H1 (cell line): Measurements from ENCODE around the gene PDZD2. TPM values are rescaled to one million over a fixed set of nuclear protein-coding genes. Genes with fewer than 3 reads are reported as not detected.

ENCODE experiments used
- CTCF ChIA-PET: fragments of 300-600 bp; sonication (Branson Sonifier 250); formaldehyde crosslinking; loops from one replicate; lab custom pipeline; 2021; ENCODE audit not compliant: partially characterized antibody; lab: Charles Lee
- POLR2A ChIA-PET: fragments of 300-600 bp; sonication (Branson Sonifier 250); formaldehyde crosslinking; loops from one replicate; lab custom pipeline; 2021; ENCODE audit warnings: inconsistent platforms; ENCODE audit not compliant: partially characterized antibody; lab: Charles Lee
- DNase-seq, 2 experiments: peaks; one replicate each; pipeline versions ENCODE4 v3.0.0 to v3.0.0-alpha.2; 2010 to 2022; ENCODE audit warnings: low spot score in 2 of 2, low read depth in 1 of 2, mixed read lengths in 1 of 2
- FAIRE-seq: peaks from 2 replicates; lab custom pipeline; 2011; peaks lifted over from hg19 to GRCh38; lab: Jason Lieb, UNC
- H2AFZ ChIP-seq: 2 replicates; pipeline ENCODE4 v1.8.1; 2012; ENCODE audit warnings: low read length, inconsistent platforms
- H2AK5ac ChIP-seq: 2 replicates; pipeline ENCODE4 v1.6.1; 2013; ENCODE audit warnings: low read depth, low read length
- H2BK120ac ChIP-seq: replicated peaks from 2 replicates; pipeline ENCODE3; 2013; ENCODE audit warnings: low read depth, low read length, inconsistent platforms
- H2BK12ac ChIP-seq: 2 replicates; pipeline ENCODE4 v1.6.1; 2013; ENCODE audit warnings: low read depth, low read length
- H2BK15ac ChIP-seq: 2 replicates; pipeline ENCODE4 v1.6.1; 2013; ENCODE audit warnings: low read length
- H2BK20ac ChIP-seq: 2 replicates; pipeline ENCODE4 v1.6.1; 2013; ENCODE audit warnings: low read length
- H2BK5ac ChIP-seq: 2 replicates; pipeline ENCODE4 v1.6.1; 2013; ENCODE audit warnings: low read depth, low read length
- H3K14ac ChIP-seq: 2 replicates; pipeline ENCODE4 v1.6.1; 2013; ENCODE audit warnings: inconsistent platforms; ENCODE audit not compliant: insufficient read length
- H3K18ac ChIP-seq: 2 replicates; pipeline ENCODE4 v1.6.1; 2013; ENCODE audit warnings: low read length; ENCODE audit errors: extremely low read depth
- H3K23ac ChIP-seq: 2 replicates; pipeline ENCODE4 v1.6.1; 2013; ENCODE audit warnings: inconsistent platforms; ENCODE audit not compliant: insufficient read length
- H3K23me2 ChIP-seq: 2 replicates; pipeline ENCODE4 v1.6.1; 2013; ENCODE audit warnings: low read depth, low read length
- H3K27ac ChIP-seq: 2 replicates; pipeline ENCODE4 v1.6.1; 2011; ENCODE audit warnings: low read depth, low read length, inconsistent platforms
- H3K27me3 ChIP-seq, 4 experiments: replicated peaks in 1 of 4; 1 replicate in 1 of 4; 2 replicates in 3 of 4; pipeline versions ENCODE4 v1.6.1 to v1.8.1; 2011 to 2013; ENCODE audit warnings: low read length in 3 of 4, mild to moderate bottlenecking in 3 of 4, inconsistent platforms in 2 of 4, mixed read lengths in 2 of 4, moderate library complexity in 1 of 4; ENCODE audit not compliant: control insufficient read depth in 3 of 4, insufficient read depth in 3 of 4; ENCODE audit errors: extremely low read depth in 1 of 4
- H3K36me3 ChIP-seq, 4 experiments: 2 replicates each; pipeline versions ENCODE4 v1.6.1 to v1.8.1; 2011 to 2013; ENCODE audit warnings: mild to moderate bottlenecking in 4 of 4, low read length in 3 of 4, moderate library complexity in 2 of 4, control low read depth in 1 of 4, inconsistent platforms in 1 of 4; ENCODE audit not compliant: insufficient read depth in 4 of 4, control insufficient read depth in 2 of 4
- H3K4ac ChIP-seq: replicated peaks from 2 replicates; pipeline ENCODE3; 2013; ENCODE audit warnings: low read length, low read depth, mixed read lengths, inconsistent platforms; ENCODE audit not compliant: insufficient read length
- H3K4me1 ChIP-seq, 4 experiments: replicated peaks in 1 of 4; 1 replicate in 1 of 4; 2 replicates in 3 of 4; pipeline versions ENCODE4 v1.6.1 to v1.8.1; 2011 to 2013; ENCODE audit warnings: low read length in 3 of 4, inconsistent platforms in 2 of 4, mixed read lengths in 1 of 4; ENCODE audit not compliant: insufficient read depth in 4 of 4, control insufficient read depth in 3 of 4
- H3K4me2 ChIP-seq, 2 experiments: 2 replicates each; pipeline versions ENCODE4 v1.6.1 to v1.8.1; 2011 to 2013; ENCODE audit warnings: low read depth in 2 of 2, low read length in 2 of 2, control low read depth in 1 of 2, inconsistent platforms in 1 of 2, mild to moderate bottlenecking in 1 of 2; ENCODE audit not compliant: insufficient read depth in 1 of 2
- H3K4me3 ChIP-seq, 4 experiments: fragments of 200-600, 300-600 bp in 1 of 4; sonication (generic), shearing (Covaris generic), sonication (Bioruptor Twin) in 1 of 4; 2 replicates each; pipeline versions ENCODE4 v1.5.1 to v1.8.1; 2011 to 2016; ENCODE audit warnings: low read length in 4 of 4, low read depth in 3 of 4, control low read depth in 2 of 4, inconsistent platforms in 2 of 4, mild to moderate bottlenecking in 2 of 4, mixed read lengths in 1 of 4, moderate library complexity in 1 of 4; ENCODE audit not compliant: insufficient read depth in 2 of 4; ENCODE audit errors: extremely low read depth in 1 of 4
- H3K56ac ChIP-seq: replicated peaks from 2 replicates; pipeline ENCODE3; 2013; ENCODE audit warnings: low read depth, mild to moderate bottlenecking, mixed read lengths, low read length, inconsistent platforms; ENCODE audit not compliant: insufficient read length
- H3K79me1 ChIP-seq: 2 replicates; pipeline ENCODE4 v1.6.1; 2013; ENCODE audit warnings: low read depth, low read length, control low read depth
- H3K79me2 ChIP-seq, 2 experiments: 2 replicates each; pipeline versions ENCODE4 v1.6.1 to v1.8.1; 2012 to 2013; ENCODE audit warnings: low read length in 2 of 2, mild to moderate bottlenecking in 2 of 2, inconsistent platforms in 1 of 2; ENCODE audit not compliant: insufficient read depth in 2 of 2, control insufficient read depth in 1 of 2
- H3K9ac ChIP-seq, 4 experiments: replicated peaks in 1 of 4; 1 replicate in 1 of 4; 2 replicates in 3 of 4; pipeline versions ENCODE4 v1.6.1 to v1.8.1; 2011 to 2013; ENCODE audit warnings: low read depth in 3 of 4, low read length in 3 of 4, control low read depth in 2 of 4, mild to moderate bottlenecking in 2 of 4, moderate library complexity in 2 of 4, inconsistent platforms in 1 of 4; ENCODE audit errors: extremely low read depth in 1 of 4
- H3K9me3 ChIP-seq, 2 experiments: 2 replicates each; pipeline versions ENCODE4 v1.6.1 to v1.8.1; 2012 to 2013; ENCODE audit warnings: mild to moderate bottlenecking in 2 of 2, moderate library complexity in 2 of 2, control low read depth in 1 of 2, inconsistent platforms in 1 of 2, low read depth in 1 of 2, low read length in 1 of 2, mixed read lengths in 1 of 2; ENCODE audit not compliant: insufficient read depth in 2 of 2
- H4K20me1 ChIP-seq, 2 experiments: replicated peaks in 1 of 2; 2 replicates each; pipeline versions ENCODE3 to v1.8.1; 2011 to 2013; ENCODE audit warnings: inconsistent platforms in 2 of 2, low read length in 2 of 2, mild to moderate bottlenecking in 1 of 2; ENCODE audit not compliant: insufficient read depth in 2 of 2, control insufficient read depth in 1 of 2
- H4K5ac ChIP-seq: 2 replicates; pipeline ENCODE4 v1.6.1; 2013; ENCODE audit warnings: low read length, low read depth, mixed read lengths, inconsistent platforms; ENCODE audit not compliant: insufficient read length
- H4K8ac ChIP-seq: 2 replicates; pipeline ENCODE4 v1.8.0; 2013; ENCODE audit warnings: mild to moderate bottlenecking, moderate library complexity, low read length, inconsistent platforms; ENCODE audit not compliant: insufficient read depth; ENCODE audit errors: extremely low read depth
- H4K91ac ChIP-seq: replicated peaks from 2 replicates; pipeline ENCODE3; 2013; ENCODE audit warnings: low read length, mixed read lengths, inconsistent platforms; ENCODE audit not compliant: insufficient read length
- ASH2L ChIP-seq: fragments of 200-600, 300-600 bp; sonication (generic); IDR thresholded peaks from one replicate; pipeline ENCODE4 v1.7.1; 2017; ENCODE audit warnings: low read length
- CBX8 ChIP-seq: fragments of 300-800, 300-1000 bp; sonication (generic); IDR thresholded peaks from 2 replicates; pipeline ENCODE4 v1.7.1; 2016; ENCODE audit warnings: low read depth, low read length, borderline replicate concordance
- EP300 ChIP-seq, 2 experiments: IDR thresholded peaks; 1 replicate in 1 of 2; 2 replicates in 1 of 2; pipeline ENCODE4 v1.6.1; 2011 to 2012; ENCODE audit warnings: low read depth in 2 of 2, low read length in 2 of 2, mild to moderate bottlenecking in 2 of 2, borderline replicate concordance in 1 of 2, inconsistent platforms in 1 of 2, moderate library complexity in 1 of 2
- EZH2 ChIP-seq: fragments of 200-600 bp; sonication (generic); IDR thresholded peaks from 2 replicates; pipeline ENCODE4 v1.7.1; 2012; ENCODE audit warnings: low read depth, mild to moderate bottlenecking, moderate library complexity, low read length, inconsistent platforms; ENCODE audit not compliant: severe bottlenecking
- GTF2F1 ChIP-seq: IDR thresholded peaks from 2 replicates; pipeline ENCODE4 v1.6.1; 2012; ENCODE audit warnings: low read depth, low read length, improper control_type of control experiment, borderline replicate concordance
- JUN ChIP-seq: IDR thresholded peaks from 2 replicates; pipeline ENCODE4 v1.6.1; 2011; ENCODE audit warnings: low read depth, mild to moderate bottlenecking, improper control_type of control experiment, low read length
- MAX ChIP-seq: IDR thresholded peaks from 2 replicates; pipeline ENCODE4 v1.6.1; 2012; ENCODE audit warnings: inconsistent platforms
- NANOG ChIP-seq: IDR thresholded peaks from 2 replicates; pipeline ENCODE4 v1.6.1; 2011; ENCODE audit warnings: low read length, low read depth, mild to moderate bottlenecking, inconsistent platforms; ENCODE audit not compliant: insufficient read depth, poor library complexity, severe bottlenecking
- NRF1 ChIP-seq: IDR thresholded peaks from 2 replicates; pipeline ENCODE4 v1.6.1; 2011; ENCODE audit warnings: mild to moderate bottlenecking, low read depth, low read length, improper control_type of control experiment
- POU5F1 ChIP-seq: IDR thresholded peaks from 2 replicates; pipeline ENCODE4 v1.6.1; 2011; ENCODE audit warnings: low read depth, mild to moderate bottlenecking, low read length, moderate library complexity
- RXRA ChIP-seq: IDR thresholded peaks from 2 replicates; pipeline ENCODE4 v1.6.1; 2011; ENCODE audit warnings: low read depth, mild to moderate bottlenecking, low read length, moderate library complexity; ENCODE audit not compliant: insufficient read depth
- SP2 ChIP-seq: IDR thresholded peaks from 2 replicates; pipeline ENCODE4 v1.6.1; 2012; ENCODE audit warnings: mild to moderate bottlenecking, low read length, inconsistent platforms
- TAF1 ChIP-seq: IDR thresholded peaks from 2 replicates; pipeline ENCODE4 v1.6.1; 2011; ENCODE audit warnings: mild to moderate bottlenecking, low read depth, low read length
- YY1 ChIP-seq: IDR thresholded peaks from 2 replicates; pipeline ENCODE4 v1.6.1; 2011; ENCODE audit warnings: low read depth, mild to moderate bottlenecking, low read length
- WGBS, 2 experiments: shearing (Covaris generic) in 1 of 2; methylation state at CpG; one replicate each; pipeline versions ENCODE4 v1.1.6 to v1.1.7; 2013 to 2015; ENCODE audit warnings: low lambda C conversion rate in 2 of 2, mixed read lengths in 2 of 2, inconsistent platforms in 1 of 2, low coverage in 1 of 2, missing lambda C conversion rate in 1 of 2; ENCODE audit not compliant: insufficient replicate concordance in 2 of 2, insufficient coverage in 1 of 2, insufficient read length in 1 of 2; ENCODE audit errors: extremely low coverage in 1 of 2, missing lambda C conversion rate in 1 of 2; 5-methylcytosine and 5-hydroxymethylcytosine counted together
- polyA plus RNA-seq, 7 experiments: library from polyadenylated mRNA; depleted of rRNA in 3 of 7; stranded (reverse) in 5 of 7; unstranded in 2 of 7; fragments of >200 nt in 5 of 7; fragments of 200-250 nt in 2 of 7; gene quantifications; 1 replicate in 5 of 7; 2 replicates in 1 of 7; 4 replicates in 1 of 7; pipeline versions ENCODE4 v1.2.1 to v1.2.3, GENCODE V29; 2011 to 2013; ENCODE audit warnings: missing spikeins in 2 of 7, mixed read lengths in 2 of 7
- total RNA-seq: library from RNA; stranded (reverse); fragmentation: NEBNext Ultra II Directional; extraction: Animal tissue kit (Norgen Biotek cat#: 25700); gene quantifications from 2 replicates; pipeline ENCODE4 v1.2.1, GENCODE V29; 2021

PDZD2 gene
- total and polyA plus RNA-seq, 2 of the 8 experiments (the other 6 are each of a cell fraction or from before 2014, with no cell fraction given): 1.2 to 6.8 TPM

- H3K27ac ChIP-seq: no peak overlapping the region
- no peaks in the 10 kb centered on the region; the same call in 1 of the 2 replicates for H3K79me1 ChIP-seq
- TF ChIP-seq TAF1 (no peak), SP2 (no peak), GTF2F1 (no peak), ASH2L (no peak), POU5F1 (no peak), NRF1 (no peak), EP300 (IDR thresholded peaks at IDR 0.05; ENCODE audit: borderline replicate concordance in 1 of 2, low read depth in 2 of 2, low read length in 2 of 2) (no peak), MAX (no peak), CBX8 (no peak), NANOG (no peak), RXRA (no peak), YY1 (no peak), EZH2 (no peak), JUN (no peak)
Measured at GRCh38 chr5:32145378-32145777, 506.4 kb downstream of the PDZD2 start.

More at GRCh38 chr5:32145378-32145777, 506.4 kb downstream of the PDZD2 start:
- Histone ChIP-seq H4K20me1 (peaks cover 7 to 18% of the 10 kb centered on the region in 2 experiments), H4K5ac (no peak overlapping the region), H2BK120ac (no peak overlapping the region), H2BK15ac (no peak overlapping the region), H3K14ac (no peak overlapping the region), H2BK5ac (no peak overlapping the region), H2BK12ac (no peak overlapping the region), H3K4me3 (no peak overlapping the region), H2AFZ (no peak overlapping the region), H3K27me3 (no peaks in the 10 kb centered on the region), H3K9me3 (peaks cover 0 to 6% of the 10 kb centered on the region in 2 experiments; a peak in 1 of 4 replicates), H3K56ac (no peak overlapping the region), H3K18ac (no peak overlapping the region), H3K4me1 (no peaks in the 10 kb centered on the region), H3K36me3 (peaks cover 0 to 9% (median 2%) of the 10 kb centered on the region in 4 experiments; a peak in 3 of 8 replicates), H3K79me2 (peaks cover 5 to 83% of the 10 kb centered on the region in 2 experiments), H4K8ac (no peak overlapping the region), H3K23ac (no peak overlapping the region), H3K23me2 (no peaks in the 10 kb centered on the region), H3K4ac (no peak overlapping the region), H4K91ac (no peak overlapping the region), H2BK20ac (no peak overlapping the region), H3K4me2 (no peak overlapping the region), H3K9ac (no peak overlapping the region), H2AK5ac (no peak overlapping the region)
- FAIRE-seq: no peak
- DNase-seq: no peak
- POLR2A ChIA-PET: interaction anchor here (0.5 to 1.2 kb wide), 2 partner anchors 10 to 28 kb away, joined by 3 read pairs; no protein-coding TSS in a partner anchor
- 84% methylated on average over 2 of the region's 2 CpGs; no CpG with 5 or more reads in 1 of the 2 experiments for WGBS, 2 experiments
- CTCF ChIA-PET: interaction anchor here (0.7 kb wide), 1 partner anchor 15 kb away, joined by 3 read pairs; no protein-coding TSS in a partner anchor
